ENCODE data around the gene ITGAV.

DNA sequence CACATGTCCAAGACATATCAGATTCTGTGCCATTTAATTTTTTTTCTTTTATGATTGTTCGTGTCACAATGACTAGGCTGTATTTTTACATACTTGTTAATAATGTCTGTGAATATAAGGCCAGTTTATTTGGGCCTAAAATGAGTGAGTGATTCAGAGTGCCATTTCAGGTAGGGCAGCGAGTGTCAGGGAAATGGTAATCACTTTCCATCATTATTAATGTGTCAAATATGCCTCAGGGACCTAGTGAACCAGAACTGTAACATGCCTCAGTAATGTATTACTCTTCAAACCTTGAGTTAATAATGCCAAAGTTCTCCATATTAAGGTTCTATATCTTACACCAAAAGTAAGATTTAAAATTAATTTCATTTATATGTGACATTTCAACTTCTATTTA, 112.6 kb downstream of the ITGAV start:
- TF ChIP-seq, protein P1, sequence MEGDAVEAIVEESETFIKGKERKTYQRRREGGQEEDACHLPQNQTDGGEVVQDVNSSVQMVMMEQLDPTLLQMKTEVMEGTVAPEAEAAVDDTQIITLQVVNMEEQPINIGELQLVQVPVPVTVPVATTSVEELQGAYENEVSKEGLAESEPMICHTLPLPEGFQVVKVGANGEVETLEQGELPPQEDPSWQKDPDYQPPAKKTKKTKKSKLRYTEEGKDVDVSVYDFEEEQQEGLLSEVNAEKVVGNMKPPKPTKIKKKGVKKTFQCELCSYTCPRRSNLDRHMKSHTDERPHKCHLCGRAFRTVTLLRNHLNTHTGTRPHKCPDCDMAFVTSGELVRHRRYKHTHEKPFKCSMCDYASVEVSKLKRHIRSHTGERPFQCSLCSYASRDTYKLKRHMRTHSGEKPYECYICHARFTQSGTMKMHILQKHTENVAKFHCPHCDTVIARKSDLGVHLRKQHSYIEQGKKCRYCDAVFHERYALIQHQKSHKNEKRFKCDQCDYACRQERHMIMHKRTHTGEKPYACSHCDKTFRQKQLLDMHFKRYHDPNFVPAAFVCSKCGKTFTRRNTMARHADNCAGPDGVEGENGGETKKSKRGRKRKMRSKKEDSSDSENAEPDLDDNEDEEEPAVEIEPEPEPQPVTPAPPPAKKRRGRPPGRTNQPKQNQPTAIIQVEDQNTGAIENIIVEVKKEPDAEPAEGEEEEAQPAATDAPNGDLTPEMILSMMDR (IDR thresholded peaks at IDR 0.05) = no peak
- TF ChIP-seq POLR2A (IDR thresholded peaks at IDR 0.05) = no peak
